ENCODE data around the gene YJEFN3.

The YJEFN3 gene

GRCh38 chr19:19498255-19498991 is 30.3 kb upstream of the YJEFN3 start:
- ATAC-seq: no peak

GRCh38 chr19:19499272-19499995 is 29.3 kb upstream of the YJEFN3 start:
- ATAC-seq: no peak

GRCh38 chr19:19500975-19501644 is 27.6 kb upstream of the YJEFN3 start:
- ATAC-seq: no peak

GRCh38 chr19:19501798-19502197 is 26.9 kb upstream of the YJEFN3 start:
- ATAC-seq: no peak

GRCh38 chr19:19502281-19502680 is 26.4 kb upstream of the YJEFN3 start:
- no peak for ATAC-seq

GRCh38 chr19:19502808-19503602 is 25.7 kb upstream of the YJEFN3 start:
- ATAC-seq: no peak

- no peak for ATAC-seq
Observed at GRCh38 chr19:19504754-19505668, 23.7 kb upstream of the YJEFN3 start.

GRCh38 chr19:19505669-19506326 is 22.9 kb upstream of the YJEFN3 start:
- no peak for ATAC-seq

GRCh38 chr19:19506592-19506991 is 22.1 kb upstream of the YJEFN3 start:
- no peak for ATAC-seq

- ATAC-seq: no peak
Observed at GRCh38 chr19:19507354-19507753, 21.4 kb upstream of the YJEFN3 start.

- ATAC-seq: no peak
Observed at GRCh38 chr19:19508217-19508616, 20.5 kb upstream of the YJEFN3 start.

GRCh38 chr19:19510432-19510831 is 18.3 kb upstream of the YJEFN3 start:
- ATAC-seq: no peak

- ATAC-seq: no peak
Observed at GRCh38 chr19:19513682-19514081, 15.0 kb upstream of the YJEFN3 start.

GRCh38 chr19:19514215-19514657 is 14.5 kb upstream of the YJEFN3 start:
- ATAC-seq: no peak

- no peak for ATAC-seq
Observed at GRCh38 chr19:19514881-19515641, 13.7 kb upstream of the YJEFN3 start, which contains the start of gene TSSK6. TSS of gene TSSK6 (minus strand) at chr19:19515548. CDS start at chr19:19515427, 121 bp downstream.

GRCh38 chr19:19515642-19516519 is 12.8 kb upstream of the YJEFN3 start, which contains the start of gene NDUFA13:
TSS of gene NDUFA13 (plus strand) at chr19:19516225. CDS start at chr19:19516239, 14 bp downstream.
- peak; percentile 95 for ATAC-seq

- no peak for ATAC-seq
Observed at GRCh38 chr19:19517235-19517619, 11.5 kb upstream of the YJEFN3 start.

- no peak for ATAC-seq
Observed at GRCh38 chr19:19520989-19521388, 7.7 kb upstream of the YJEFN3 start.

- no peak for ATAC-seq
Observed at GRCh38 chr19:19523177-19523576, 5.5 kb upstream of the YJEFN3 start.

Measured in activated CD4-positive, CD25-positive, alpha-beta regulatory T cell treated with anti-CD3 and anti-CD28 coated beads, Interleukin-2, amount 50 U/mL, for 24 hours (primary cell).